WTC11 (cell line): ENCODE measurements around the gene PTPRH. TPM values are rescaled to one million over a fixed set of nuclear protein-coding genes. Genes with fewer than 3 reads are reported as not detected.
A peak's percentile ranks its signal among the peaks of the same experiment; 100 is the strongest.

Experiments
- ATAC-seq: fragments of 200-7000 bp; cut with Tn5 transposase; 2 replicates; pipeline ENCODE4 v1.10.0; 2021; ENCODE audit warnings: mild to moderate bottlenecking, moderate library complexity
- CTCF ChIA-PET: fragments of 300-600 bp; sonication (Branson Sonifier 250); formaldehyde crosslinking; loops from one replicate; lab custom pipeline; 2021; ENCODE audit warnings: antibody characterized with exemption; lab: Charles Lee
- POLR2A ChIA-PET: fragments of 350-600 bp; sonication (Branson Sonifier 250); formaldehyde crosslinking; loops from one replicate; lab custom pipeline; 2021; ENCODE audit warnings: antibody characterized with exemption; lab: Charles Lee
- DNase-seq: peaks from one replicate; pipeline ENCODE4 v3.0.0; 2021; ENCODE audit warnings: low spot score
- H3K27ac Mint-ChIP-seq: 2 replicates; pipeline ENCODE4 v1.8.0; 2021; ENCODE audit warnings: mixed read lengths
- H3K27me3 Mint-ChIP-seq: 2 replicates; pipeline ENCODE4 v1.8.0; 2021; ENCODE audit warnings: low read depth, mild to moderate bottlenecking, moderate library complexity, mixed read lengths
- H3K36me3 Mint-ChIP-seq: 2 replicates; pipeline ENCODE4 v1.8.0; 2021; ENCODE audit warnings: mixed read lengths
- H3K4me1 Mint-ChIP-seq: 2 replicates; pipeline ENCODE4 v1.8.0; 2022; ENCODE audit warnings: mixed read lengths
- H3K4me3 Mint-ChIP-seq: 2 replicates; pipeline ENCODE4 v1.8.0; 2021; ENCODE audit warnings: mild to moderate bottlenecking, moderate library complexity, mixed read lengths
- H3K9me3 Mint-ChIP-seq: 2 replicates; pipeline ENCODE4 v1.8.0; 2021; ENCODE audit warnings: mixed read lengths
- CREB1 ChIP-seq: sonication (generic); formaldehyde crosslinking; IDR thresholded peaks from 2 replicates; pipeline ENCODE4 v1.8.0; 2023; ENCODE audit warnings: mild to moderate bottlenecking, missing genetic modification reagents
- CREM ChIP-seq: sonication (generic); formaldehyde crosslinking; IDR thresholded peaks from 2 replicates; pipeline ENCODE4 v1.8.1; 2022; ENCODE audit warnings: mild to moderate bottlenecking, missing genetic modification reagents, moderate library complexity
- FOXK1 ChIP-seq: sonication (generic); formaldehyde crosslinking; IDR thresholded peaks from 2 replicates; pipeline ENCODE4 v1.8.0; 2022; ENCODE audit warnings: mild to moderate bottlenecking, moderate library complexity, missing genetic modification reagents
- FOXP1 ChIP-seq: sonication (generic); formaldehyde crosslinking; IDR thresholded peaks from 2 replicates; pipeline ENCODE4 v1.8.0; 2022; ENCODE audit warnings: missing genetic modification reagents, mild to moderate bottlenecking, moderate library complexity, borderline replicate concordance
- IRF2 ChIP-seq: sonication (generic); formaldehyde crosslinking; IDR thresholded peaks from 2 replicates; pipeline ENCODE4 v1.8.0; 2022; ENCODE audit warnings: low read depth, missing genetic modification reagents, borderline replicate concordance
- MXD4 ChIP-seq: fragments of 250-450 bp; sonication (Bioruptor Pico); IDR thresholded peaks from 2 replicates; pipeline ENCODE4 v1.8.0; 2021; ENCODE audit warnings: mild to moderate bottlenecking, moderate library complexity, borderline replicate concordance
- RORB ChIP-seq: fragments of 250-450 bp; sonication (Bioruptor Pico); IDR thresholded peaks from 2 replicates; pipeline ENCODE4 v1.9.0; 2021; ENCODE audit warnings: mild to moderate bottlenecking
- TCF7 ChIP-seq: sonication (generic); formaldehyde crosslinking; IDR thresholded peaks from 2 replicates; pipeline ENCODE4 v1.8.0; 2022; ENCODE audit warnings: mild to moderate bottlenecking, low read depth, missing genetic modification reagents, moderate library complexity
- TEAD1 ChIP-seq: sonication (generic); formaldehyde crosslinking; IDR thresholded peaks from 2 replicates; pipeline ENCODE4 v1.8.0; 2022; ENCODE audit warnings: mild to moderate bottlenecking, missing genetic modification reagents
- ZNF232 ChIP-seq: sonication (generic); formaldehyde crosslinking; IDR thresholded peaks from 2 replicates; pipeline ENCODE4 v1.8.0; 2022; ENCODE audit warnings: mild to moderate bottlenecking, missing genetic modification reagents
- ZNF263 ChIP-seq: sonication (generic); formaldehyde crosslinking; IDR thresholded peaks from 2 replicates; pipeline ENCODE4 v1.8.1; 2022; ENCODE audit warnings: low read depth, mild to moderate bottlenecking, moderate library complexity, missing genetic modification reagents
- ZNF423 ChIP-seq: fragments of 250-450 bp; sonication (Bioruptor Pico); IDR thresholded peaks from 2 replicates; pipeline ENCODE4 v2.1.2; 2022; ENCODE audit warnings: mild to moderate bottlenecking, moderate library complexity
- total RNA-seq: library from RNA; stranded (reverse); gene quantifications from 3 replicates; pipeline ENCODE4 v1.2.3, GENCODE V29; 2021
- TF ChIP-seq, protein P1 (sequence below): sonication (generic); formaldehyde crosslinking; IDR thresholded peaks from 2 replicates; pipeline ENCODE4 v1.8.1; 2023; ENCODE audit warnings: mild to moderate bottlenecking, missing genetic modification reagents
- TF ChIP-seq, protein P2 (sequence below): fragments of 200-600 bp; IDR thresholded peaks from 2 replicates; pipeline ENCODE4 v1.8.0; 2022; ENCODE audit warnings: antibody characterized with exemption
- TF ChIP-seq, protein P3 (sequence below): sonication (generic); formaldehyde crosslinking; IDR thresholded peaks from 2 replicates; pipeline ENCODE4 v1.8.1; 2023; ENCODE audit warnings: mild to moderate bottlenecking, missing genetic modification reagents, moderate library complexity
- TF ChIP-seq, protein P4 (sequence below): sonication (generic); formaldehyde crosslinking; IDR thresholded peaks from 2 replicates; pipeline ENCODE4 v1.8.0; 2023; ENCODE audit warnings: mild to moderate bottlenecking, missing genetic modification reagents
- TF ChIP-seq, protein P5 (sequence below): fragments of 250-450 bp; sonication (Bioruptor Pico); IDR thresholded peaks from 2 replicates; pipeline ENCODE4 v2.1.2; 2022; ENCODE audit warnings: mild to moderate bottlenecking, moderate library complexity
- TF ChIP-seq, protein P6 (sequence below): sonication (generic); formaldehyde crosslinking; IDR thresholded peaks from 2 replicates; pipeline ENCODE4 v1.8.0; 2022; ENCODE audit warnings: mild to moderate bottlenecking, missing genetic modification reagents
- TF ChIP-seq, protein P7 (sequence below): sonication (generic); formaldehyde crosslinking; IDR thresholded peaks from 2 replicates; pipeline ENCODE4 v1.8.1; 2023; ENCODE audit warnings: mild to moderate bottlenecking, missing genetic modification reagents, moderate library complexity

PTPRH gene
- total RNA-seq, 1 experiment from 2014 or later, result 0.63 TPM

DNA sequence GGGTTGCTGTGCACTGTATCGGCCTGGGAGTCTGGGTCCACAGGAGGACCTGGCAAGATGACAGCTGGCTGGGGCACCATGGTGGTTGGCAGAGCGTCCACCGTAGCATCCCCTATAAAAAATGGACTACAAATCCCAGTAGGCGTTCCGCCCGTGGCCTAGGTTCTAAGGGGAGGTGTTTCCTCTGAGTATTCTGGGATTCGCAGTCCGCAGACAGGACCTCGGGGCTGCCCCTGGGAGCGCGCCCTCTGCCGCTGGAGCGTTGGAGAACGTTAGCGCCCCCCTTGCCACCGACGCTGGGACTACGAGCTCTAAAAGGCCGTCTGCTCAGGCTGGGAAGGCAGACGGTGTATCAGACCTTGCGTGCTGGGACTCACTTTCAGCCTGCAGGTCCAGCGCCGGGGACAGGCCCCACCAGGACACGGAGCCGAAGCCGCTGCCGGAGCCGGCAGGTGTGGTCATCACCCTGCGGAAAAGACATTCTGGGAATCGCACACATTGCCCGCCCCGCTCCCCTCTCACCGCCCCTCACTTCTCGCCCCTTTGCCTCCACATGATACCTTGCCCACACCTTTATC, 43.3 kb downstream of the PTPRH start:
- ATAC-seq (peak; percentile 84), DNase-seq (peak; percentile 93)
- no peak for TF ChIP-seq TCF7 (CRISPR knock-in tag)
- TF ChIP-seq, protein P1, sequence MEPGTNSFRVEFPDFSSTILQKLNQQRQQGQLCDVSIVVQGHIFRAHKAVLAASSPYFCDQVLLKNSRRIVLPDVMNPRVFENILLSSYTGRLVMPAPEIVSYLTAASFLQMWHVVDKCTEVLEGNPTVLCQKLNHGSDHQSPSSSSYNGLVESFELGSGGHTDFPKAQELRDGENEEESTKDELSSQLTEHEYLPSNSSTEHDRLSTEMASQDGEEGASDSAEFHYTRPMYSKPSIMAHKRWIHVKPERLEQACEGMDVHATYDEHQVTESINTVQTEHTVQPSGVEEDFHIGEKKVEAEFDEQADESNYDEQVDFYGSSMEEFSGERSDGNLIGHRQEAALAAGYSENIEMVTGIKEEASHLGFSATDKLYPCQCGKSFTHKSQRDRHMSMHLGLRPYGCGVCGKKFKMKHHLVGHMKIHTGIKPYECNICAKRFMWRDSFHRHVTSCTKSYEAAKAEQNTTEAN (CRISPR knock-in tag), result no peak
- TF ChIP-seq FOXK1, result 0 out of 2 replicates have a peak, but pooled peaks have one; percentile 13
- TF ChIP-seq FOXP1, result no peak
- TF ChIP-seq, protein P2, sequence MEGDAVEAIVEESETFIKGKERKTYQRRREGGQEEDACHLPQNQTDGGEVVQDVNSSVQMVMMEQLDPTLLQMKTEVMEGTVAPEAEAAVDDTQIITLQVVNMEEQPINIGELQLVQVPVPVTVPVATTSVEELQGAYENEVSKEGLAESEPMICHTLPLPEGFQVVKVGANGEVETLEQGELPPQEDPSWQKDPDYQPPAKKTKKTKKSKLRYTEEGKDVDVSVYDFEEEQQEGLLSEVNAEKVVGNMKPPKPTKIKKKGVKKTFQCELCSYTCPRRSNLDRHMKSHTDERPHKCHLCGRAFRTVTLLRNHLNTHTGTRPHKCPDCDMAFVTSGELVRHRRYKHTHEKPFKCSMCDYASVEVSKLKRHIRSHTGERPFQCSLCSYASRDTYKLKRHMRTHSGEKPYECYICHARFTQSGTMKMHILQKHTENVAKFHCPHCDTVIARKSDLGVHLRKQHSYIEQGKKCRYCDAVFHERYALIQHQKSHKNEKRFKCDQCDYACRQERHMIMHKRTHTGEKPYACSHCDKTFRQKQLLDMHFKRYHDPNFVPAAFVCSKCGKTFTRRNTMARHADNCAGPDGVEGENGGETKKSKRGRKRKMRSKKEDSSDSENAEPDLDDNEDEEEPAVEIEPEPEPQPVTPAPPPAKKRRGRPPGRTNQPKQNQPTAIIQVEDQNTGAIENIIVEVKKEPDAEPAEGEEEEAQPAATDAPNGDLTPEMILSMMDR, result peak; percentile 22; the same call in 1 of the 2 replicates
- 0 out of 2 replicates have a peak, but pooled peaks have one; percentile 22 for TF ChIP-seq CREM (CRISPR knock-in tag)
- TF ChIP-seq, protein P3, sequence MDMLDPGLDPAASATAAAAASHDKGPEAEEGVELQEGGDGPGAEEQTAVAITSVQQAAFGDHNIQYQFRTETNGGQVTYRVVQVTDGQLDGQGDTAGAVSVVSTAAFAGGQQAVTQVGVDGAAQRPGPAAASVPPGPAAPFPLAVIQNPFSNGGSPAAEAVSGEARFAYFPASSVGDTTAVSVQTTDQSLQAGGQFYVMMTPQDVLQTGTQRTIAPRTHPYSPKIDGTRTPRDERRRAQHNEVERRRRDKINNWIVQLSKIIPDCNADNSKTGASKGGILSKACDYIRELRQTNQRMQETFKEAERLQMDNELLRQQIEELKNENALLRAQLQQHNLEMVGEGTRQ (CRISPR knock-in tag), result 0 out of 2 replicates have a peak, but pooled peaks have one; percentile 3
- no peak for TF ChIP-seq ZNF263
- TF ChIP-seq MXD4 (CRISPR knock-in tag), result no peak
- TF ChIP-seq, protein P4, sequence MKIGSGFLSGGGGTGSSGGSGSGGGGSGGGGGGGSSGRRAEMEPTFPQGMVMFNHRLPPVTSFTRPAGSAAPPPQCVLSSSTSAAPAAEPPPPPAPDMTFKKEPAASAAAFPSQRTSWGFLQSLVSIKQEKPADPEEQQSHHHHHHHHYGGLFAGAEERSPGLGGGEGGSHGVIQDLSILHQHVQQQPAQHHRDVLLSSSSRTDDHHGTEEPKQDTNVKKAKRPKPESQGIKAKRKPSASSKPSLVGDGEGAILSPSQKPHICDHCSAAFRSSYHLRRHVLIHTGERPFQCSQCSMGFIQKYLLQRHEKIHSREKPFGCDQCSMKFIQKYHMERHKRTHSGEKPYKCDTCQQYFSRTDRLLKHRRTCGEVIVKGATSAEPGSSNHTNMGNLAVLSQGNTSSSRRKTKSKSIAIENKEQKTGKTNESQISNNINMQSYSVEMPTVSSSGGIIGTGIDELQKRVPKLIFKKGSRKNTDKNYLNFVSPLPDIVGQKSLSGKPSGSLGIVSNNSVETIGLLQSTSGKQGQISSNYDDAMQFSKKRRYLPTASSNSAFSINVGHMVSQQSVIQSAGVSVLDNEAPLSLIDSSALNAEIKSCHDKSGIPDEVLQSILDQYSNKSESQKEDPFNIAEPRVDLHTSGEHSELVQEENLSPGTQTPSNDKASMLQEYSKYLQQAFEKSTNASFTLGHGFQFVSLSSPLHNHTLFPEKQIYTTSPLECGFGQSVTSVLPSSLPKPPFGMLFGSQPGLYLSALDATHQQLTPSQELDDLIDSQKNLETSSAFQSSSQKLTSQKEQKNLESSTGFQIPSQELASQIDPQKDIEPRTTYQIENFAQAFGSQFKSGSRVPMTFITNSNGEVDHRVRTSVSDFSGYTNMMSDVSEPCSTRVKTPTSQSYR (CRISPR knock-in tag), result no peak
- Mint-ChIP-seq H3K36me3 (no peaks in the 10 kb centered on the region), H3K27ac (peak overlapping the region; percentile 75), H3K9me3 (no peaks in the 10 kb centered on the region), H3K27me3 (peaks cover 71% of the 10 kb centered on the region), H3K4me3 (peak overlapping the region; percentile 94), H3K4me1 (peaks cover 8% of the 10 kb centered on the region; the same call in 1 of the 2 replicates)
- POLR2A ChIA-PET, result interaction anchor here (0.6 to 0.8 kb wide), 2 partner anchors 20 to 130 kb away, joined by 3 read pairs; no protein-coding TSS in a partner anchor
- CTCF ChIA-PET, result interaction anchor here (0.6 to 3.2 kb wide), 48 partner anchors 9 to 489 kb away, joined by 3 to 64 read pairs (median 4); partner anchors contain the start of genes EPS8L1, HSPBP1, KMT5C and PPP1R12C

DNA sequence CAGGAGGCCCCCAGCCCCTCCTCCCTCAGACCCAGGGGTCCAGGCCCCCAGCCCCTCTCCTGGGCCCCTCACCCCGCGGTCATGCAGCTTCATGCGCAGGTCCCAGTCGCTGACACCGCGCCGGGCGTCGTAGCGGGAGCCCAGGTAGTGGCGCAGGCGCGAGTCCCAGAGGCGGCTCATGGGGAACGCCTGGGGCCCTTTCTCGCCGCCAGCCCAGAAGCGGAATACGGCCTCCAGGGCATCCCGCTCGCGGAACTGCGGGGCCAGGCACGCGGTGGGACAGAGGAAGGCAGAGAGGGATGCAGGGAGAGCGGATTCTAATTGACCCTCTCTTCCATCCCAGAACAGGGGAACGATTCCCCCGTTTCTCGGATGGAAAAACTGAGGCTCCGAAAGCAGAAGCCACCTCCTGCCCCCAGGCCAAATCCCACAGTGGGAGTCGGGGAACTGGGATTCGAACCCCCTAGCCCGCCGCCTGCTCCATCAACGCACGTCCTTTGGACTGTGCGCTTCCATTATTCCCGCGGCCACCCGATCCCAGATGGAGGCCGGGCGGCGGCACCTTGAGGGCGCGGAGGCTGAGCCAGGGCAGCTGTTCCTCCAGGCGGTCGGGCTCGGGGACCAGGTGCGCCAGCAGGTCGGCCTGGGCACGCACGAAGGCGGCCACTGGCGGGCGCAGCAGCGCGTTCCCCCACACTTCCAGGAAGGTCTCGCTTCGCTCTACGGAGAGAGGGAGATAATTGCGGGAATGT, 47.6 kb downstream of the PTPRH start:
- ChIA-PET CTCF (interaction anchor here (1.0 to 4.5 kb wide), 11 partner anchors 12 to 257 kb away, joined by 5 to 108 read pairs (median 16); partner anchors contain the start of genes HSPBP1, KMT5C, PPP1R12C and TNNT1), POLR2A (interaction anchor here (1.9 kb wide), 1 partner anchor 15 kb away, joined by 11 read pairs; no protein-coding TSS in a partner anchor)
- H3K27me3 Mint-ChIP-seq, result peaks cover 72% of the 10 kb centered on the region
- no peak overlapping the region for H3K27ac Mint-ChIP-seq
- H3K9me3 Mint-ChIP-seq, result no peaks in the 10 kb centered on the region
- peak overlapping the region; percentile 20 for H3K4me3 Mint-ChIP-seq
- ATAC-seq (no peak), DNase-seq (peak; percentile 49)
- no peaks in the 10 kb centered on the region for H3K36me3 Mint-ChIP-seq
- H3K4me1 Mint-ChIP-seq, result peaks cover 25% of the 10 kb centered on the region
- TF ChIP-seq, protein P1 (CRISPR knock-in tag), result no peak
- TF ChIP-seq IRF2 (CRISPR knock-in tag) (no peak), FOXP1 (no peak), RORB (CRISPR knock-in tag) (no peak), ZNF423 (CRISPR knock-in tag) (no peak), CREB1 (CRISPR knock-in tag) (no peak), TEAD1 (CRISPR knock-in tag) (no peak), ZNF232 (CRISPR knock-in tag) (no peak)
- TF ChIP-seq, protein P5, sequence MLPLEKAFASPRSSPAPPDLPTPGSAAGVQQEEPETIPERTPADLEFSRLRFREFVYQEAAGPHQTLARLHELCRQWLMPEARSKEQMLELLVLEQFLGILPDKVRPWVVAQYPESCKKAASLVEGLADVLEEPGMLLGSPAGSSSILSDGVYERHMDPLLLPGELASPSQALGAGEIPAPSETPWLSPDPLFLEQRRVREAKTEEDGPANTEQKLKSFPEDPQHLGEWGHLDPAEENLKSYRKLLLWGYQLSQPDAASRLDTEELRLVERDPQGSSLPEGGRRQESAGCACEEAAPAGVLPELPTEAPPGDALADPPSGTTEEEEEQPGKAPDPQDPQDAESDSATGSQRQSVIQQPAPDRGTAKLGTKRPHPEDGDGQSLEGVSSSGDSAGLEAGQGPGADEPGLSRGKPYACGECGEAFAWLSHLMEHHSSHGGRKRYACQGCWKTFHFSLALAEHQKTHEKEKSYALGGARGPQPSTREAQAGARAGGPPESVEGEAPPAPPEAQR, result no peak
- TF ChIP-seq, protein P6, sequence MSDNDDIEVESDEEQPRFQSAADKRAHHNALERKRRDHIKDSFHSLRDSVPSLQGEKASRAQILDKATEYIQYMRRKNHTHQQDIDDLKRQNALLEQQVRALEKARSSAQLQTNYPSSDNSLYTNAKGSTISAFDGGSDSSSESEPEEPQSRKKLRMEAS, result no peak
- TF ChIP-seq, protein P7, sequence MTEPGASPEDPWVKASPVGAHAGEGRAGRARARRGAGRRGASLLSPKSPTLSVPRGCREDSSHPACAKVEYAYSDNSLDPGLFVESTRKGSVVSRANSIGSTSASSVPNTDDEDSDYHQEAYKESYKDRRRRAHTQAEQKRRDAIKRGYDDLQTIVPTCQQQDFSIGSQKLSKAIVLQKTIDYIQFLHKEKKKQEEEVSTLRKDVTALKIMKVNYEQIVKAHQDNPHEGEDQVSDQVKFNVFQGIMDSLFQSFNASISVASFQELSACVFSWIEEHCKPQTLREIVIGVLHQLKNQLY (CRISPR knock-in tag), result no peak
